Measurements from ENCODE around the gene MPP2.
"Not testable (repeated sequence)": the region's sequence is repeated elsewhere in the genome, so short reads cannot be mapped to it uniquely, and the experiment has no call there.

The MPP2 gene

GRCh38 chr17:43848601-43849000, 58.7 kb downstream of the MPP2 start:
- no peak for DNase-seq
- TF ChIP-seq POLR2A (IDR thresholded peaks at IDR 0.05; ENCODE audit: low read length) (no peak), GATA1 (IDR thresholded peaks at IDR 0.05; ENCODE audit: low read depth, low read length) (no peak)

GRCh38 chr17:43846963-43847371, 60.4 kb downstream of the MPP2 start, which contains the start of gene CD300LG:
Gene CD300LG, plus strand, starts transcription at chr17:43847176. Its CDS starts 41 bp downstream, at chr17:43847217.
- no peak for TF ChIP-seq GATA1 (IDR thresholded peaks at IDR 0.05; ENCODE audit: low read depth, low read length)
- no peak for TF ChIP-seq POLR2A (IDR thresholded peaks at IDR 0.05; ENCODE audit: low read length)
- no peak for DNase-seq

GRCh38 chr17:43846221-43846712, 61.1 kb downstream of the MPP2 start:
- no peak for TF ChIP-seq POLR2A (IDR thresholded peaks at IDR 0.05; ENCODE audit: low read length)
- TF ChIP-seq GATA1 (IDR thresholded peaks at IDR 0.05; ENCODE audit: low read depth, low read length), result no peak
- DNase-seq, result peak; percentile 58 to 74

- DNase-seq, result no peak
- TF ChIP-seq GATA1 (IDR thresholded peaks at IDR 0.05; ENCODE audit: low read depth, low read length), result no peak
- no peak for TF ChIP-seq POLR2A (IDR thresholded peaks at IDR 0.05; ENCODE audit: low read length)
Observed at GRCh38 chr17:43845766-43846165, 61.6 kb downstream of the MPP2 start.

GRCh38 chr17:43844241-43844640, 63.1 kb downstream of the MPP2 start:
- DNase-seq, result no peak
- TF ChIP-seq GATA1 (IDR thresholded peaks at IDR 0.05; ENCODE audit: low read depth, low read length) (no peak), POLR2A (IDR thresholded peaks at IDR 0.05; ENCODE audit: low read length) (no peak)

- no peak for TF ChIP-seq GATA1 (IDR thresholded peaks at IDR 0.05; ENCODE audit: low read depth, low read length)
- TF ChIP-seq POLR2A (IDR thresholded peaks at IDR 0.05; ENCODE audit: low read length), result no peak
- DNase-seq, result no peak
Observed at GRCh38 chr17:43842975-43843325, 64.4 kb downstream of the MPP2 start.

GRCh38 chr17:43842091-43842974, 65.0 kb downstream of the MPP2 start:
- not testable (repeated sequence) for DNase-seq

GRCh38 chr17:43841282-43841681, 66.1 kb downstream of the MPP2 start:
- TF ChIP-seq GATA1 (IDR thresholded peaks at IDR 0.05; ENCODE audit: low read depth, low read length) (no peak), POLR2A (IDR thresholded peaks at IDR 0.05; ENCODE audit: low read length) (no peak)
- DNase-seq, result no peak

- TF ChIP-seq GATA1 (IDR thresholded peaks at IDR 0.05; ENCODE audit: low read depth, low read length) (no peak), POLR2A (IDR thresholded peaks at IDR 0.05; ENCODE audit: low read length) (no peak)
- DNase-seq, result no peak
Observed at GRCh38 chr17:43840814-43841213, 66.5 kb downstream of the MPP2 start.

GRCh38 chr17:43839670-43840108, 67.6 kb downstream of the MPP2 start:
- TF ChIP-seq POLR2A (IDR thresholded peaks at IDR 0.05; ENCODE audit: low read length), result no peak
- TF ChIP-seq GATA1 (IDR thresholded peaks at IDR 0.05; ENCODE audit: low read depth, low read length), result no peak
- DNase-seq, result no peak

GRCh38 chr17:43834106-43834505, 73.2 kb downstream of the MPP2 start:
- TF ChIP-seq POLR2A (IDR thresholded peaks at IDR 0.05; ENCODE audit: low read length), result no peak
- TF ChIP-seq GATA1 (IDR thresholded peaks at IDR 0.05; ENCODE audit: low read depth, low read length), result no peak
- DNase-seq, result no peak

GRCh38 chr17:43832976-43833829, 74.1 kb downstream of the MPP2 start, which contains the start of gene MPP3:
Gene MPP3, minus strand, starts transcription at chr17:43833146. Its CDS starts 1,240 bp downstream, at chr17:43831906.
- DNase-seq, result peak; percentile 64 to 75
- TF ChIP-seq GATA1 (IDR thresholded peaks at IDR 0.05; ENCODE audit: low read depth, low read length) (no peak), POLR2A (IDR thresholded peaks at IDR 0.05; ENCODE audit: low read length) (no peak)

- DNase-seq, result no peak
- TF ChIP-seq GATA1 (IDR thresholded peaks at IDR 0.05; ENCODE audit: low read depth, low read length) (no peak), POLR2A (IDR thresholded peaks at IDR 0.05; ENCODE audit: low read length) (no peak)
Observed at GRCh38 chr17:43832168-43832975, 75.0 kb downstream of the MPP2 start.
